Islet precursor cell (in vitro differentiated cells): ENCODE data around the gene LRRN4CL.
A peak's percentile ranks its signal among the peaks of the same experiment; 100 is the strongest.

ENCODE experiments used
- DNase-seq: peaks from one replicate; pipeline ENCODE4 v3.0.0-alpha.2; 2018

Gene LRRN4CL

GRCh38 chr11:62645946-62646824, 43.1 kb downstream of the LRRN4CL start, which contains the start of gene GANAB:
GANAB (minus strand) TSS chr11:62646613; CDS start chr11:62646599, 14 bp downstream.
- peak; percentile 99 for DNase-seq

GRCh38 chr11:62645671-62645945, 43.7 kb downstream of the LRRN4CL start:
- no peak for DNase-seq

- no peak for DNase-seq
Observed at GRCh38 chr11:62644220-62644619, 45.1 kb downstream of the LRRN4CL start.
